Tibial nerve (tissue), 4 donors: ENCODE results near the gene ARMC6. TPM values are rescaled to one million over a fixed set of nuclear protein-coding genes. Genes with fewer than 3 reads are reported as not detected.

ENCODE experiments used
- DNase-seq, 2 donors: peaks; one replicate each; pipeline ENCODE4 v3.0.0-alpha.2; 2019; ENCODE audit warnings: low spot score in 2 of 2
- H3K27ac ChIP-seq, 4 donors: fragments of 200-600 bp; sonication (generic) in 3 of 4; one replicate each; pipeline ENCODE4 v1.5.1; 2017 to 2019; ENCODE audit warnings: mild to moderate bottlenecking in 1 of 4
- H3K27me3 ChIP-seq, 2 donors: fragments of 200-600 bp; sonication (generic) in 1 of 2; one replicate each; pipeline versions ENCODE4 v1.5.1 to v1.6.0; 2017 to 2019
- H3K36me3 ChIP-seq, 3 donors: fragments of 200-600 bp; sonication (generic); one replicate each; pipeline ENCODE4 v1.5.1; 2018 to 2019
- H3K4me1 ChIP-seq, 4 donors: fragments of 200-600 bp; sonication (generic) in 3 of 4; one replicate each; pipeline ENCODE4 v1.5.1; 2017 to 2019
- H3K4me3 ChIP-seq, 4 donors: fragments of 200-600 bp; sonication (generic) in 3 of 4; one replicate each; pipeline ENCODE4 v1.5.1; 2017 to 2019; ENCODE audit warnings: mild to moderate bottlenecking in 1 of 4, moderate library complexity in 1 of 4
- H3K9me3 ChIP-seq, 4 donors: fragments of 200-600 bp; sonication (generic) in 3 of 4; one replicate each; pipeline ENCODE4 v1.5.1; 2017 to 2019
- EP300 ChIP-seq, 2 donors: sonication (generic); formaldehyde crosslinking; IDR thresholded peaks; one replicate each; pipeline ENCODE4 v1.6.1; 2017; ENCODE audit warnings: antibody characterized with exemption in 2 of 2, mild to moderate bottlenecking in 1 of 2
- POLR2A ChIP-seq, 2 donors: fragments of 450-650 bp; IDR thresholded peaks; one replicate each; pipeline ENCODE4 v1.6.1; 2017; ENCODE audit warnings: antibody characterized with exemption in 2 of 2, mild to moderate bottlenecking in 2 of 2, moderate library complexity in 2 of 2
- WGBS, 2 donors: methylation state at CpG; one replicate each; pipeline ENCODE4 v1.1.5; 2018; 5-methylcytosine and 5-hydroxymethylcytosine counted together
- total RNA-seq, 4 donors: library from RNA; depleted of rRNA; stranded (reverse); fragments of >200 nt; gene quantifications; one replicate each; pipeline ENCODE4 v1.1.0, GENCODE V29; 2016
- TF ChIP-seq, protein P1 (sequence below), 5 experiments: fragments of 200-600 bp in 3 of 5; fragments of 450-650 bp in 2 of 5; sonication (generic) in 3 of 5; IDR thresholded peaks; one replicate each; pipeline ENCODE4 v1.5.1; 2016 to 2019; ENCODE audit warnings: antibody characterized with exemption in 5 of 5, mild to moderate bottlenecking in 3 of 5, moderate library complexity in 2 of 5

ARMC6 gene
- total RNA-seq, 4 donors from 2014 or later = 20.0 to 40.8 (median 24.6) TPM

DNA sequence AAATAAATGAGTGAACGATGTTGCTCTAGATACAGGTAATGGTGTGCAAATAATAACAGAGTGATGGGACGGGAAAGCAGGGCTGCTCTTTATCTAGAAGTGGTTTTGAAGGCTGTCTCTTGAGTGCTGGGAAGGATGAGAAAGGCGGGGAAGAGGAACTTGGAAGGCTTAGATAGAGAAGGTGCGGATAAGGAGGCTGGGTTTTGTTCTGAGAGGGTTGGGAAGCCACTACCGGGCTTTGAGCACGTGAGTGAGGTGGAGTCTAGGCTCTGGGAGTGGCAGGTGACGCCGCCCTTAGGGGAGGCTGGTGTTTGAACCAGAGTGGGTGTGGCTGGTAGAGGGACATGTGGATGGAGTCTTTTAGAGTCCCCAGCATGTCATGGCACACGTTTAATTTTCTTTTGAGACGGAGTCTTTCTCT is 811 bp downstream of the ARMC6 start:
- TF ChIP-seq, protein P1, sequence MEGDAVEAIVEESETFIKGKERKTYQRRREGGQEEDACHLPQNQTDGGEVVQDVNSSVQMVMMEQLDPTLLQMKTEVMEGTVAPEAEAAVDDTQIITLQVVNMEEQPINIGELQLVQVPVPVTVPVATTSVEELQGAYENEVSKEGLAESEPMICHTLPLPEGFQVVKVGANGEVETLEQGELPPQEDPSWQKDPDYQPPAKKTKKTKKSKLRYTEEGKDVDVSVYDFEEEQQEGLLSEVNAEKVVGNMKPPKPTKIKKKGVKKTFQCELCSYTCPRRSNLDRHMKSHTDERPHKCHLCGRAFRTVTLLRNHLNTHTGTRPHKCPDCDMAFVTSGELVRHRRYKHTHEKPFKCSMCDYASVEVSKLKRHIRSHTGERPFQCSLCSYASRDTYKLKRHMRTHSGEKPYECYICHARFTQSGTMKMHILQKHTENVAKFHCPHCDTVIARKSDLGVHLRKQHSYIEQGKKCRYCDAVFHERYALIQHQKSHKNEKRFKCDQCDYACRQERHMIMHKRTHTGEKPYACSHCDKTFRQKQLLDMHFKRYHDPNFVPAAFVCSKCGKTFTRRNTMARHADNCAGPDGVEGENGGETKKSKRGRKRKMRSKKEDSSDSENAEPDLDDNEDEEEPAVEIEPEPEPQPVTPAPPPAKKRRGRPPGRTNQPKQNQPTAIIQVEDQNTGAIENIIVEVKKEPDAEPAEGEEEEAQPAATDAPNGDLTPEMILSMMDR (IDR thresholded peaks at IDR 0.05) = no peak
- no peak for TF ChIP-seq EP300 (IDR thresholded peaks at IDR 0.05)
- TF ChIP-seq POLR2A (IDR thresholded peaks at IDR 0.05) = no peak

DNA sequence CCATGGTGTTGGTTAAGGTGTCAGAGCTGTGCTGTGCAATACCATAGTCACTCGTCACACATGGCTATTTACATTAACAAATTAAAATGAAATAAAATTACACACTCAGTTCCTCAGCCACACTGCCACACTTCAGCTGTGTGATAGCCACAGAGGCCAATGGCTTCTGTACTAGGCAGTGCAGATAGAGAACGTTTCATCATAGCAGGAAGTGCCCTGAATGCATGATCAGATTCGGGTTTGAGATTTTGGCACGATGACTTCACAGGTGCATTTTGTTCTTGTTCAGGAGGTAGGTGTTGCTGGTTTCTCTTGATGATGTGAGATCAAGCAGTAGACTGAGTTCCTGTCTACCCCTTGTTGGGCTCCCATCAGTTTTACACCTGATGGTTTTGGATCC is 6.5 kb downstream of the ARMC6 start:
- TF ChIP-seq, protein P1 (IDR thresholded peaks at IDR 0.05) = no peak
- TF ChIP-seq EP300 (IDR thresholded peaks at IDR 0.05) = no peak
- no peak for TF ChIP-seq POLR2A (IDR thresholded peaks at IDR 0.05)
- Histone ChIP-seq H3K27ac (no peak overlapping the region), H3K27me3 (no peaks in the 10 kb centered on the region), H3K9me3 (no peaks in the 10 kb centered on the region), H3K4me3 (no peak overlapping the region), H3K4me1 (peaks cover 0 to 19% (median 0%) of the 10 kb centered on the region in 4 donors), H3K36me3 (peaks cover 0 to 32% (median 9%) of the 10 kb centered on the region in 3 donors)
- DNase-seq = no peak
- 82% methylated on average over 4 of the region's 4 CpGs for WGBS, 2 donors

More for the DNA sequence above, 811 bp downstream of the ARMC6 start:
- Histone ChIP-seq H3K27me3 (no peaks in the 10 kb centered on the region), H3K9me3 (no peaks in the 10 kb centered on the region), H3K4me1 (peaks cover 0 to 45% (median 20%) of the 10 kb centered on the region in 4 donors), H3K4me3 (peak overlapping the region; percentile 82 to 99 (median 90)), H3K27ac (peak overlapping the region in 3 of 4 donors; percentile 91 to 99 (median 93)), H3K36me3 (peaks cover 0 to 23% (median 8%) of the 10 kb centered on the region in 3 donors)
- no peak for DNase-seq
- 6 to 8% methylated on average over 10 of the region's 10 CpGs for WGBS, 2 donors

DNA sequence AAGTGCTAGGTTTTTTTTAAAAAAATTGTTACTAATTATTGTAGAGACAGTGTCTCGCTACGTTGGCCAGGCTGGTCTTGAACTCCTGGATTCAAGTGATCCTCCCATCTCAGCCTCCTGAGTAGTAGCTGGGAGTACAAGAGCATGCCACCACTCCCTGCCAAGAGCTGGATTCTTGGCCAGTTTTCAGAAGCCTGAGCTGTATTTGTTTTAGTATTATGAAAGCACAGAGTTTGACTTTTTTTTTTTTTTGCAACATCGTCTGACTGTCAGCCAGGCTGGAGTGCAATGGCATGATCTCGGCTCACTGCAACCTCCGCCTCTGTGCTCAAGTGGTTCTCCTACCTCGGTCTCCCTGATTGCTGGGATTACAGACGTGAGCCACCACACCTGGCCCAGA is 7.0 kb downstream of the ARMC6 start:
- no peaks in the 10 kb centered on the region for H3K9me3 ChIP-seq
- peak; percentile 38 to 74 for DNase-seq
- H3K27ac ChIP-seq = peak overlapping the region in 1 of 4 donors; percentile 37
- H3K27me3 ChIP-seq = no peaks in the 10 kb centered on the region
- no peak for TF ChIP-seq POLR2A (IDR thresholded peaks at IDR 0.05)
- TF ChIP-seq, protein P1 (IDR thresholded peaks at IDR 0.05) = no peak
- peak in 1 of 2 donors; percentile 14 for TF ChIP-seq EP300 (IDR thresholded peaks at IDR 0.05)
- peaks cover 0 to 14% (median 0%) of the 10 kb centered on the region in 4 donors for H3K4me1 ChIP-seq
- peaks cover 0 to 36% (median 9%) of the 10 kb centered on the region in 3 donors for H3K36me3 ChIP-seq
- no peak overlapping the region for H3K4me3 ChIP-seq
- 56 to 57% methylated on average over 7 of the region's 7 CpGs for WGBS, 2 donors

DNA sequence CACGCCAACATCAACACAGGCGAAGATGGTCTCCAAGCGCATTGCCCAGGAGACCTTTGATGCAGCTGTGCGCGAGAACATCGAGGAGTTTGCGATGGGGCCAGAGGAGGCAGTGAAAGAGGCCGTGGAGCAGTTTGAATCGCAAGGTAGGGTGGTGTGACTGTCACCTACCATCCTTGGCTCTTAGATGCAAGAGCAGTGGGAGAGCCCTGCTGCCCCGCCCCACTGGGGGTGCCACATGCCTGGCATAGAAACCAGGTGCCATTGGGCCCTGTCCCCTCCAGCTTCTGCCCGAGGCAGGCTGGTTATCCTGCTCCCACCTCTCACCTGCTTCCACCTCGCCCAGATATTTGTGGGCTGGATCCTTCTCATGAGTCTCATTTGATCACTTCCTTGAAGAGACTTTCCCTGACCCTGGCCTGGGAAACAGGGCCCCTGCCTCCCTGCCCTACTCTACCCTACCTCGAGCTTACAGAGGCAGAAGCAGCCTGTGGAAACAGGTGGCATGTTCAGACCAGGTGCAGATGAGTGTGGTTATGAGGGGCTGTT is 9.4 kb downstream of the ARMC6 start:
- Histone ChIP-seq H3K4me1 (peaks cover 0 to 19% (median 6%) of the 10 kb centered on the region in 4 donors), H3K9me3 (no peaks in the 10 kb centered on the region), H3K36me3 (peaks cover 0 to 41% (median 9%) of the 10 kb centered on the region in 3 donors), H3K27ac (no peak overlapping the region), H3K4me3 (no peak overlapping the region), H3K27me3 (no peaks in the 10 kb centered on the region)
- 87 to 88% methylated on average over 12 to 13 of the region's 13 CpGs for whole genome bisulfite sequencing, 2 donors
- TF ChIP-seq POLR2A (IDR thresholded peaks at IDR 0.05) (no peak), EP300 (IDR thresholded peaks at IDR 0.05) (no peak)
- TF ChIP-seq, protein P1 (IDR thresholded peaks at IDR 0.05) = no peak
- no peak for DNase-seq

DNA sequence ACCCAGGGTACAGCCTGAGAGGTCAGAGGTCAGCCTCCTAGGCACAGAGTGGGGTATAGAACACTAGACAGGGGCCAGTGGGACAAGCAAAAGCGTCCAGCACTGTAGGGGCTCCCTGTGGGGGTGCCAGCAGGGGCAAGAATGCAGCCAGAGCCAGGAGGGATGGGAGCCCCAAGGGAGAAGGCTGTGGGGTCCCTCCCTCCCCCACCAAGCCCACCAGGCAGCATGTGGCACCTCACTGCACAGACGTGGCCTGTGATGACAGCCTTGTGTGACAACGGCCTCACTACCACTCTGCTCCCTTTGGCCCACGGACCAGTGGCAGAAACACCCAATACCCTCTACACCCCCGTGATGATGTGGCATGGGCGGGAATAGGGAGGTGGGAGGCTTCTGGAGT is 10.1 kb downstream of the ARMC6 start:
- Histone ChIP-seq H3K27ac (no peak overlapping the region), H3K36me3 (peaks cover 0 to 39% (median 9%) of the 10 kb centered on the region in 3 donors), H3K27me3 (no peaks in the 10 kb centered on the region), H3K9me3 (no peaks in the 10 kb centered on the region), H3K4me3 (no peak overlapping the region), H3K4me1 (peaks cover 0 to 20% (median 6%) of the 10 kb centered on the region in 4 donors)
- TF ChIP-seq EP300 (IDR thresholded peaks at IDR 0.05) (no peak), POLR2A (IDR thresholded peaks at IDR 0.05) (no peak)
- TF ChIP-seq, protein P1 (IDR thresholded peaks at IDR 0.05) = no peak
- WGBS, 2 donors = 87 to 89% methylated on average over 6 of the region's 6 CpGs
- DNase-seq = no peak
